SK-N-SH (cell line): ENCODE measurements around the gene CNTROB. TPM values are rescaled to one million over a fixed set of nuclear protein-coding genes. Genes with fewer than 3 reads are reported as not detected.

Experiments
- CTCF ChIA-PET: fragments of 300-600, 350-600 bp; formaldehyde crosslinking; extraction: SDS; loops from one replicate; lab custom pipeline; 2021; lab: Yijun Ruan, JAX
- POLR2A ChIA-PET: fragments of 350-600 bp; sonication (Branson Sonifier 250); formaldehyde crosslinking; extraction: SDS; loops from one replicate; lab custom pipeline; 2020; ENCODE audit warnings: antibody characterized with exemption, inconsistent platforms; lab: Yijun Ruan, JAX
- DNase-seq: peaks from one replicate; pipeline ENCODE4 v3.0.0; 2012
- H2AFZ ChIP-seq: fragments of 200-600 bp; sonication (generic); 2 replicates; pipeline ENCODE4 v1.8.1; 2016; ENCODE audit warnings: antibody characterized with exemption, mild to moderate bottlenecking, low read depth
- H3F3A ChIP-seq: fragments of 200-600 bp; sonication (generic); replicated peaks from 2 replicates; pipeline ENCODE3; 2016; ENCODE audit warnings: antibody characterized with exemption, mild to moderate bottlenecking; ENCODE audit not compliant: insufficient read depth
- H3K27ac ChIP-seq, 2 experiments: fragments of 200-500 bp in 1 of 2; fragments of 200-600 bp in 1 of 2; sonication (Bioruptor generic) in 1 of 2; sonication (generic), shearing (Covaris generic) in 1 of 2; 2 replicates each; pipeline versions ENCODE4 v1.5.1 to v1.6.1; 2014 to 2016; ENCODE audit warnings: low read depth in 2 of 2, inconsistent platforms in 1 of 2, low read length in 1 of 2, mild to moderate bottlenecking in 1 of 2, mixed read lengths in 1 of 2
- H3K27me3 ChIP-seq: fragments of 200-600 bp; sonication (generic), shearing (Covaris generic); 2 replicates; pipeline ENCODE4 v1.6.1; 2016; ENCODE audit warnings: mixed run types; ENCODE audit not compliant: insufficient read depth
- H3K36me3 ChIP-seq, 2 experiments: fragments of 200-500 bp in 1 of 2; fragments of 200-600 bp in 1 of 2; sonication (Bioruptor generic) in 1 of 2; sonication (generic) in 1 of 2; replicated peaks in 1 of 2; 2 replicates each; pipeline versions ENCODE3 to v1.5.1; 2014 to 2016; ENCODE audit warnings: low read length in 1 of 2, mild to moderate bottlenecking in 1 of 2; ENCODE audit not compliant: insufficient read depth in 2 of 2, control insufficient read depth in 1 of 2
- H3K4me1 ChIP-seq, 2 experiments: fragments of 200-500 bp in 1 of 2; fragments of 200-600 bp in 1 of 2; sonication (Bioruptor generic) in 1 of 2; sonication (generic), shearing (Covaris generic) in 1 of 2; 2 replicates each; pipeline versions ENCODE4 v1.5.1 to v1.6.1; 2014 to 2016; ENCODE audit warnings: low read depth in 1 of 2, low read length in 1 of 2, mixed run types in 1 of 2; ENCODE audit not compliant: insufficient read depth in 2 of 2, control insufficient read depth in 1 of 2
- H3K4me2 ChIP-seq: fragments of 200-600 bp; sonication (generic), shearing (Covaris generic); 2 replicates; pipeline ENCODE4 v1.6.1; 2017; ENCODE audit warnings: mixed run types
- H3K4me3 ChIP-seq, 2 experiments: fragments of 200-500 bp in 1 of 2; fragments of 200-600 bp in 1 of 2; sonication (Bioruptor generic) in 1 of 2; sonication (generic), shearing (Covaris generic) in 1 of 2; 2 replicates each; pipeline versions ENCODE4 v1.5.1 to v1.8.1; 2014 to 2016; ENCODE audit warnings: low read depth in 2 of 2, inconsistent platforms in 1 of 2, low read length in 1 of 2, mild to moderate bottlenecking in 1 of 2, mixed read lengths in 1 of 2, moderate library complexity in 1 of 2
- H3K79me2 ChIP-seq: fragments of 200-600 bp; sonication (generic); 2 replicates; pipeline ENCODE4 v1.8.1; 2017; ENCODE audit warnings: mild to moderate bottlenecking; ENCODE audit not compliant: insufficient read depth
- H3K9ac ChIP-seq: fragments of 200-600 bp; sonication (generic); 2 replicates; pipeline ENCODE4 v1.6.1; 2017; ENCODE audit warnings: mixed run types
- H3K9me2 ChIP-seq: fragments of 200-600 bp; sonication (generic); 2 replicates; pipeline ENCODE4 v1.6.1; 2017; ENCODE audit warnings: mixed run types
- H3K9me3 ChIP-seq: fragments of 200-600 bp; sonication (generic); 2 replicates; pipeline ENCODE4 v1.6.1; 2017; ENCODE audit warnings: mixed run types, mild to moderate bottlenecking, moderate library complexity
- H4K20me1 ChIP-seq: fragments of 200-600 bp; sonication (generic); 2 replicates; pipeline ENCODE4 v1.6.1; 2017; ENCODE audit warnings: mild to moderate bottlenecking, mixed run types; ENCODE audit not compliant: insufficient read depth
- CHD2 ChIP-seq: fragments of 150-350 bp; IDR thresholded peaks from 2 replicates; pipeline ENCODE4 v1.6.1; 2018; ENCODE audit warnings: low read length; ENCODE audit not compliant: partially characterized antibody
- ELF1 ChIP-seq: IDR thresholded peaks from 2 replicates; pipeline ENCODE4 v1.4.0; 2012
- GATA2 ChIP-seq: sonication (generic); formaldehyde crosslinking; IDR thresholded peaks from 2 replicates; pipeline ENCODE4 v1.5.0; 2020; ENCODE audit warnings: mild to moderate bottlenecking, missing genetic modification reagents
- JUND ChIP-seq: IDR thresholded peaks from 2 replicates; pipeline ENCODE4 v1.4.0; 2012
- MXI1 ChIP-seq: IDR thresholded peaks from 2 replicates; pipeline ENCODE4 v1.6.1; 2012; ENCODE audit warnings: mild to moderate bottlenecking, low read depth, low read length, improper control_type of control experiment
- NFIC ChIP-seq: IDR thresholded peaks from 2 replicates; pipeline ENCODE4 v1.4.0; 2012; ENCODE audit warnings: borderline replicate concordance
- NRF1 ChIP-seq: IDR thresholded peaks from 2 replicates; pipeline ENCODE4 v1.6.1; 2012; ENCODE audit warnings: low read depth, mild to moderate bottlenecking, low read length
- POLR2AphosphoS5 ChIP-seq: IDR thresholded peaks from 2 replicates; pipeline ENCODE4 v1.6.1; 2012; ENCODE audit warnings: low read depth, low read length
- RAD21 ChIP-seq: IDR thresholded peaks from 2 replicates; pipeline ENCODE4 v1.6.1; 2012; ENCODE audit warnings: mild to moderate bottlenecking, low read length
- RFX5 ChIP-seq: IDR thresholded peaks from 2 replicates; pipeline ENCODE4 v1.6.1; 2012; ENCODE audit warnings: mild to moderate bottlenecking, improper control_type of control experiment, low read length
- RXRA ChIP-seq: IDR thresholded peaks from 2 replicates; pipeline ENCODE4 v1.4.0; 2012; ENCODE audit warnings: low read depth, mild to moderate bottlenecking, borderline replicate concordance
- SIN3A ChIP-seq: IDR thresholded peaks from 2 replicates; pipeline ENCODE4 v1.6.1; 2012; ENCODE audit warnings: low read depth, mild to moderate bottlenecking, low read length, moderate library complexity, borderline replicate concordance
- YY1 ChIP-seq: IDR thresholded peaks from 2 replicates; pipeline ENCODE4 v1.4.0; 2012; ENCODE audit warnings: low read depth, mild to moderate bottlenecking
- WGBS: methylation state at CpG from one replicate; pipeline ENCODE4 v1.1.6; 2017; ENCODE audit warnings: low lambda C conversion rate; 5-methylcytosine and 5-hydroxymethylcytosine counted together
- polyA plus RNA-seq, 3 experiments: library from polyadenylated mRNA; depleted of rRNA; stranded (reverse); fragments of >200 nt; gene quantifications; 2 replicates each; pipeline ENCODE4 v1.2.3, GENCODE V29; 2012
- TF ChIP-seq, protein P1 (sequence below): fragments of 200-600 bp; sonication (generic); IDR thresholded peaks from 2 replicates; pipeline ENCODE4 v1.6.1; 2017; ENCODE audit warnings: antibody characterized with exemption, mild to moderate bottlenecking, moderate library complexity
- TF ChIP-seq, protein P2 (sequence below): IDR thresholded peaks from 2 replicates; pipeline ENCODE4; 2012
- TF ChIP-seq, protein P3 (sequence below): fragments of 150-350 bp; IDR thresholded peaks from 2 replicates; pipeline ENCODE4 v1.6.1; 2017; ENCODE audit warnings: antibody characterized with exemption, low read length, low read depth, borderline replicate concordance
- TF ChIP-seq, protein P4 (sequence below): IDR thresholded peaks from 2 replicates; pipeline ENCODE4 v1.4.0; 2012; ENCODE audit warnings: low read depth
- TF ChIP-seq, protein P5 (sequence below): IDR thresholded peaks from 2 replicates; pipeline ENCODE4 v1.4.0; 2012; ENCODE audit warnings: low read depth, borderline replicate concordance

The CNTROB gene
- polyA plus RNA-seq, 1 of the 3 experiments (the other 2 are of a cell fraction): 26.3 TPM

DNA sequence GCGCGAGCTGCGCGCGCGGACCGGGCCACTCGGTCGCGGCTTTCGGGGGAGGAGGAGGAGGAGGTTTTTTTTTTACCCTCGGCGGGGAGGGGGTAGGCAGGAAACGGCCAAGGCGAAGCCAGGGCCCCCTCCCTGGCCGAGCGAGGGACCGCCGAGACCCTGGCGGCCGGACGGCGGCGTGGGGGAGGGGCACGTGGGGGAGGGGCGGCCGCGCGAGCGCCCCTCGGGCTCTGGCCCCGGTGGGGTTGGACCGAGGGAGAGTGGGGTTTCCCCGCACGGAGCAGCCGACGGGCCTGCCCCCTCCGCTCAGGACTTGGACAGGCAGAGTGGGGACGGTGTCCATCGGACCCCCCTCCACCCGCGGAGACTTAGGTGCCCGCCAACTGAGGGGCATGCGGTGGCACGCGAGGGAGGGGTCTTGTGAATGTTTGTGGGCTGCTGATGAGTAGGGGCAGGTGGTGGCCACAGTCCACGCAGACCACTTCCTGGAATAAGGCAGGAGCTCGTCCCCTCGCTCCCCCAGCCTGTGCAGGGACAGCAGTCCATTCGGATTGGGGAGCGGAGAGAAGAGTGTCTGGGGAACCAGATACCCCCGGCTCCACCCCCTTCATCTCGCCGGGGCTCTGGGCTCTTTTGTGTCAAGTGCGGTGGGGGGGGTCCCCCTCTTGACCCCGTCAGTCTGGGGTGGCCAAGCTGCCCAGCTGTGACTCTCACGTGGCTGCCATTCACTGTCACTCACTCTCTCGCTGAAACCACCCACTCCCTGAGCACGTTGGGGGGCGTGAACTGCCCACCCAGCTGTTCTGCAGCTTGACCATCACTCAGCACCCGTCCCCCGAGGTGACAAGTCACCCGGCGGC is 46.4 kb upstream of the CNTROB start:
- Histone ChIP-seq H3K79me2 (peaks cover 44% of the 10 kb centered on the region), H3K9ac (peak overlapping the region; percentile 77), H2AFZ (no peak overlapping the region), H3K4me3 (peak overlapping the region; percentile 76 to 78), H4K20me1 (peaks cover 3% of the 10 kb centered on the region; the same call in 1 of the 2 replicates), H3F3A (peaks cover 36% of the 10 kb centered on the region), H3K36me3 (peaks cover 10 to 13% of the 10 kb centered on the region in 2 experiments), H3K9me3 (no peaks in the 10 kb centered on the region), H3K27me3 (no peaks in the 10 kb centered on the region)
- under 1% methylated on average over 18 of the region's 64 CpGs for WGBS
- DNase-seq: peak; percentile 80
- ChIA-PET POLR2A (interaction anchor here (0.7 to 1.7 kb wide), 6 partner anchors 10 to 50 kb away, joined by 3 to 5 read pairs (median 3); partner anchors contain the start of genes CNTROB, NAA38 and TRAPPC1), CTCF (interaction anchor here (0.8 to 1.7 kb wide), 4 partner anchors 12 to 51 kb away, joined by 3 to 4 read pairs (median 3); no protein-coding TSS in a partner anchor)
- TF ChIP-seq JUND (no peak), NRF1 (no peak), RFX5 (no peak), NFIC (no peak), RXRA (no peak), ELF1 (no peak), SIN3A (peak; percentile 65), MXI1 (peak; percentile 97), CHD2 (peak; percentile 90), POLR2AphosphoS5 (peak; percentile 41), GATA2 (CRISPR knock-in tag) (no peak), RAD21 (no peak), YY1 (peak; percentile 31; the same call in 1 of the 2 replicates)
- TF ChIP-seq, protein P1, sequence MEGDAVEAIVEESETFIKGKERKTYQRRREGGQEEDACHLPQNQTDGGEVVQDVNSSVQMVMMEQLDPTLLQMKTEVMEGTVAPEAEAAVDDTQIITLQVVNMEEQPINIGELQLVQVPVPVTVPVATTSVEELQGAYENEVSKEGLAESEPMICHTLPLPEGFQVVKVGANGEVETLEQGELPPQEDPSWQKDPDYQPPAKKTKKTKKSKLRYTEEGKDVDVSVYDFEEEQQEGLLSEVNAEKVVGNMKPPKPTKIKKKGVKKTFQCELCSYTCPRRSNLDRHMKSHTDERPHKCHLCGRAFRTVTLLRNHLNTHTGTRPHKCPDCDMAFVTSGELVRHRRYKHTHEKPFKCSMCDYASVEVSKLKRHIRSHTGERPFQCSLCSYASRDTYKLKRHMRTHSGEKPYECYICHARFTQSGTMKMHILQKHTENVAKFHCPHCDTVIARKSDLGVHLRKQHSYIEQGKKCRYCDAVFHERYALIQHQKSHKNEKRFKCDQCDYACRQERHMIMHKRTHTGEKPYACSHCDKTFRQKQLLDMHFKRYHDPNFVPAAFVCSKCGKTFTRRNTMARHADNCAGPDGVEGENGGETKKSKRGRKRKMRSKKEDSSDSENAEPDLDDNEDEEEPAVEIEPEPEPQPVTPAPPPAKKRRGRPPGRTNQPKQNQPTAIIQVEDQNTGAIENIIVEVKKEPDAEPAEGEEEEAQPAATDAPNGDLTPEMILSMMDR: no peak
- TF ChIP-seq, protein P2, sequence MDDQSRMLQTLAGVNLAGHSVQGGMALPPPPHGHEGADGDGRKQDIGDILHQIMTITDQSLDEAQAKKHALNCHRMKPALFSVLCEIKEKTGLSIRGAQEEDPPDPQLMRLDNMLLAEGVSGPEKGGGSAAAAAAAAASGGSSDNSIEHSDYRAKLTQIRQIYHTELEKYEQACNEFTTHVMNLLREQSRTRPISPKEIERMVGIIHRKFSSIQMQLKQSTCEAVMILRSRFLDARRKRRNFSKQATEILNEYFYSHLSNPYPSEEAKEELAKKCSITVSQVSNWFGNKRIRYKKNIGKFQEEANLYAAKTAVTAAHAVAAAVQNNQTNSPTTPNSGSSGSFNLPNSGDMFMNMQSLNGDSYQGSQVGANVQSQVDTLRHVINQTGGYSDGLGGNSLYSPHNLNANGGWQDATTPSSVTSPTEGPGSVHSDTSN: peak; percentile 80
- TF ChIP-seq, protein P3, sequence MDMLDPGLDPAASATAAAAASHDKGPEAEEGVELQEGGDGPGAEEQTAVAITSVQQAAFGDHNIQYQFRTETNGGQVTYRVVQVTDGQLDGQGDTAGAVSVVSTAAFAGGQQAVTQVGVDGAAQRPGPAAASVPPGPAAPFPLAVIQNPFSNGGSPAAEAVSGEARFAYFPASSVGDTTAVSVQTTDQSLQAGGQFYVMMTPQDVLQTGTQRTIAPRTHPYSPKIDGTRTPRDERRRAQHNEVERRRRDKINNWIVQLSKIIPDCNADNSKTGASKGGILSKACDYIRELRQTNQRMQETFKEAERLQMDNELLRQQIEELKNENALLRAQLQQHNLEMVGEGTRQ: no peak
- TF ChIP-seq, protein P4, sequence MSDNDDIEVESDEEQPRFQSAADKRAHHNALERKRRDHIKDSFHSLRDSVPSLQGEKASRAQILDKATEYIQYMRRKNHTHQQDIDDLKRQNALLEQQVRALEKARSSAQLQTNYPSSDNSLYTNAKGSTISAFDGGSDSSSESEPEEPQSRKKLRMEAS: peak; percentile 57
- TF ChIP-seq, protein P5, sequence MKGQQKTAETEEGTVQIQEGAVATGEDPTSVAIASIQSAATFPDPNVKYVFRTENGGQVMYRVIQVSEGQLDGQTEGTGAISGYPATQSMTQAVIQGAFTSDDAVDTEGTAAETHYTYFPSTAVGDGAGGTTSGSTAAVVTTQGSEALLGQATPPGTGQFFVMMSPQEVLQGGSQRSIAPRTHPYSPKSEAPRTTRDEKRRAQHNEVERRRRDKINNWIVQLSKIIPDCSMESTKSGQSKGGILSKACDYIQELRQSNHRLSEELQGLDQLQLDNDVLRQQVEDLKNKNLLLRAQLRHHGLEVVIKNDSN: peak; percentile 47; the same call in 1 of the 2 replicates
- TF ChIP-seq, all 33 proteins: peak for 8
- Histone ChIP-seq H3K27ac (peak overlapping the region; percentile 96 to 100), H3K9me2 (no peaks in the 10 kb centered on the region), H3K4me2 (peak overlapping the region; percentile 99), H3K4me1 (peaks cover 37 to 66% of the 10 kb centered on the region in 2 experiments)
